NCI-H748 (cell line): Measurements from ENCODE around the gene PGM1.
"Not testable (repeated sequence)": the region's sequence is repeated elsewhere in the genome, so short reads cannot be mapped to it uniquely, and the experiment has no call there.

ENCODE experiments used
- DNase-seq: peaks from one replicate; lab custom pipeline; 2025; ENCODE audit not compliant: unreplicated experiment; lab: John Stamatoyannopoulos, UW

The PGM1 gene

GRCh38 chr1:63593303-63593885 is at the start of gene PGM1:
PGM1 (plus strand) TSS chr1:63593411; CDS start chr1:63593489, 78 bp downstream.
- peak; percentile 84 for DNase-seq

DNA sequence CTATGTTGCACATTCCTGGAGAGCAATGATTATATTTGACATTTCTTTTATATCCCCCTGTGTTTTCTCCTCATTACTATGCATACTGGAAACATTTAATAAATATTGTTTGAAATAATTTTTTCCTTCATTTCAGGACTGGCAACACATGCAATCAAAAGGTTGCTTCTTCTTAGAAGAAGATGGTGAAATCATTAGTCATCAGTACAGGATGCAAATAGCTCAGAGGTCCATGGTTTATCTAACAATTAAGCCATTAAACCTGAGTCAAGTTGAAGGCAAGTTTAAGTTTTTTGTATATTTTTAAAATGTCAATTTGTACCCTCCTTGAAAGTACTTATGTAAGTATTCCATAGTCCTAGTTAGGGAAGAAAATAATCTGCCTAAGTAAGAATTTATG is 47.4 kb upstream of the PGM1 start:
- no peak for DNase-seq

DNA sequence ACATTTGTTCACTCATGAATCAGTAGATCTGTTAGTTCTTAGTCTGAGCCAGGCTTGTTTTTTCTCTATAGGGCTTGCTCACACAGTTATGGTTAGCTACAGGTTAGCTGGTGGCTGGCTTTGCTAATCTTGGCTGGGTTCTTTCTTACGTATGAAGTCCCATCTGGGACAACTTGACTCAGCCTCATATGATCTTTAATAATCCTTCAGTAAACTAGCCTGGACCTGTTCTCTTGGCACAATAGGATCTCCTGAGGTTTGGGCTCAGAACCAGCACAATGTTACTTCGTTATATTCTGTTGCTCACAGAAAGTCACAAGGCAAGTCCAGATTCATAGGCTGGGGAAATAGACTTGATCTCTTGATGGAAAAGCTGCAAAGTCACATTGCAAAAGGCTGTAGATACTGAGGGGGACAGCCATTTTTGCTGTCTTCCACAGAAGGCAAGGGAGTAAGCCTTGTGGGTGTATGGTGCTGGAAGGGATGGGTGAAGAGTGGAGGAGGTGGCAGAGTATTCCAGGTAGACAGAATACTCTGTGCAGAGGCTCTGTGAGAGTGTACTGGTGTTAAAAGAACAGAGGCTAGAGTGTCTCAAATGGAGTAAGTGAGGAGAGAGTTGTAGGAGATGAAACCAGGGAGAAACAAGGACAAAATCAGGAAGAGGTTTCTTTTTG is 45.5 kb upstream of the PGM1 start:
- no peak for DNase-seq

GRCh38 chr1:63548303-63548702 is 44.9 kb upstream of the PGM1 start:
- no peak for DNase-seq

DNA sequence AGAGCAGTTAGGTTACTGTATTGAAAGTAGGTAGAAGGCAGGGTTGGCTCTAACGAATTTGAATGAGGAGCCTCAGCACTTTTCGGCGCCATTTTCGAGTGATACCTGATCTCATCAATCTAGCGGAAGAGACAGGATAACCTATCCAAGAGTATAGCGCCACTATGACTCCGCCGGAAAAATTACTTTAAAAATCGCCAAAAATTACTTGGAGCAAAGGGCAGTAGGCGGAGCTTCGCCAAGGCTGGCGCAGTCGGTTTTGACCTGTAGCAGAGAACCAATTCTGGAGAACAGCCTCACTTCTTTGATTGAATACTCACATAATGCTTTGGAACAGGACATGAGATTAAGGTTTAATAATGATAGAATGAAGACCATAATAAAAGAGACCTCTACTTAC is 44.3 kb upstream of the PGM1 start:
- no peak for DNase-seq

- no peak for DNase-seq
Measured at GRCh38 chr1:63555480-63555879, 37.7 kb upstream of the PGM1 start.

GRCh38 chr1:63557365-63557987 is 35.7 kb upstream of the PGM1 start:
- DNase-seq, result no peak

DNA sequence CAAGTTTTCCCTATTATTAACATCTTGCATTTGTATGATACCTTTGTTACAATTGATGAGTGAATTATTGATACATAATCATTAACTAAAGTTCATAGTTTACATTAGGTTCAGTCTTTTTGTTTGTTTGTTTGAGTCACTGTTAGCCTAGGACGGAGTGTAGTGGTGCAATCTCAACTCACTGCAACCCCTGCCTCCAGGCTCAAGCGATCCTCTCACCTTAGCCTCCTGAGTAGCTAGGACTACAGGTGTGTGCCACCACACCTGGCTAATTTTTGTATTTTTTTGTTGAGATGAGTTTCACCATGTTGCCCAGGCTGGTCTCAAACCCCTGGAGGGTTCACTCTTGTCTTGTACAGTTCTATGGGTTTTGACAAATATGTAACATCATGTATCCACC is 33.9 kb upstream of the PGM1 start:
- no peak for DNase-seq

GRCh38 chr1:63563745-63564144 is 29.5 kb upstream of the PGM1 start:
- no peak for DNase-seq

DNA sequence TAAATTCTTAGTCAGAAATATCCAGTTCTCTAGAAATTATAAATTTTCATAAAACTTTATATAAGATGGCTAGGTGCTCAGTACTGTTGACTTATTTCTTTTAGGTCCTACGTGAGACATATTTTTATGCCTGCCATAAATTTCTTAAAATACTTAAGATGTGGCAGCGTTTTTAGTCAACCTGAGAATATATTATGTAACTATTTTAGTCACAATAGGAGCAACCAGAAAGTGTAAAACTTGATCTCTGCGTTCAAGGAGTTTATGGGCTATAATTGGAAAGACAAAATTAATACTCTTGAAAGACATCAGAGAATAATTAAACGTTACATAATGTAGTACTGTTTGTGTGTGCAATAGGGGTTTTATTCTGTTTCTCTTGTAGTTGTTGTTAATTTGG is 24.1 kb upstream of the PGM1 start:
- no peak for DNase-seq

GRCh38 chr1:63569640-63570316 is 23.4 kb upstream of the PGM1 start:
- DNase-seq, result no peak

GRCh38 chr1:63572686-63573085 is 20.5 kb upstream of the PGM1 start:
- DNase-seq, result not testable (repeated sequence)

DNA sequence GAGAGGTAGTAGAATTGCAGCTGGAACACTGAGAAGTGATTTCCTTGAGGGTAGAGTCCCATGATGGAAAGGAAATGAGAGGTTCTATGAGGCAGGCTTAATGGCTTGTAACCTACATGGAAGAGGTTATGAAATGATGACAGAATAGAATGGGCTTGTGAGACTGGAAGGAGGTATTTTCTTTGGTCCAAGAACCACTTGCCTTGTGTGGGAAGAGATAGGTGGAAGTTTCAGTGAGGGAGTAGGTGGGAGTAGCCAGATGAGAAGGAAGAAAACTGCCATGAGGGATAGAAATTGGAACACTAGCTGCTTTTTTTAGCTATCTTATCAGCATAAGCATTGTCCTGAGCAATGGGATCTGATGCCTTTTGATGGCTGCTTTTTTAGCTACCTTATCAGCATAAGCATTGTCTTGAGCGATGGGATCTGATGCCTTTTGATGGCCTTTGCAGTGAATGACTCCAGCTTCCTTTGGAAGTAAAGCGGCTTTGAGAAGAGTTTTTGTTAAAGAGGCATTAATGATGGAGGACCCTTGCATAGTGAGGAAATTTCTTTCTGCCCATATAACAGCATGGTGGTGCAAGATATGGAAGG is 18.9 kb upstream of the PGM1 start:
- not testable (repeated sequence) for DNase-seq

DNA sequence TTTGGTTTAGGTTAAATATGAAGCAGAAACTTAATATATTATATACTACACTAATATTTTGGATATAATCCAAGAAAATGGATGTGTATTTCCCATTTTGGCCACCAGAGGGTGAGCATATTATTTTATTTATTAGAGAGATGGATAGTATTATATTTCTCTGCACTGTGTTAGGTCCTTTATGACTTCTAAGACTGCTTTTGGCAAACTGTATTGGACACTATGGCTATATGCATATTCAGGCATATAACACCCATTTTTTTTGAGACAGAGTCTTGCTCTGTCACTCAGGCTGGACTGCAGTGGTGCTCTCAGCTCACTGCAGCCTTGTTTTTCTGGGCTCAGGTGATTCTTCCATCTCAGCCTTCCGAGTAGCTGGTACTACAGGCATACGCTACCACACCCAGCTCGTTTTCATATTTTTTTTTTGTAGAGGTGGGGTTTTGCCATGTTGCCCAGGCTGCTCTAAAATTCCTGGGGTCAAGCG is 17.8 kb upstream of the PGM1 start:
- DNase-seq, result peak; percentile 18

DNA sequence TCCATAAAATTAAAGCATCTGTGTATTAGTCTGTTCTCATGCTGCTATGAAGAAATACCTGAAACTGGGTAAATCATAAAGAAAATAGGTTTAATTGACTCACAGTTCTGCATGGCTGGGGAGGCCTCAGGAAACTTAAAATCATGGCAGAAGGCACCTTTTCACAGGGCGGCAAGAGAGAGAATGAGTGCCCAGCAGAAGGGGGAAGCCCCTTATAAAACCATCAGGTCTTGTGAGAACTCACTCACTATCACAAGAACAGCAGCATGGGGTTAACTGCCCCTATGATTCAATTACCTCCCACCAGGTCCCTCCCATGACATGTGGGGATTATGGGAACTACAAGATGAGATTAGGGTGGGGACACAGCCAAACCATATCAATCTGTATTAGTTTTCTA is 6.9 kb upstream of the PGM1 start:
- DNase-seq, result not testable (repeated sequence)

DNA sequence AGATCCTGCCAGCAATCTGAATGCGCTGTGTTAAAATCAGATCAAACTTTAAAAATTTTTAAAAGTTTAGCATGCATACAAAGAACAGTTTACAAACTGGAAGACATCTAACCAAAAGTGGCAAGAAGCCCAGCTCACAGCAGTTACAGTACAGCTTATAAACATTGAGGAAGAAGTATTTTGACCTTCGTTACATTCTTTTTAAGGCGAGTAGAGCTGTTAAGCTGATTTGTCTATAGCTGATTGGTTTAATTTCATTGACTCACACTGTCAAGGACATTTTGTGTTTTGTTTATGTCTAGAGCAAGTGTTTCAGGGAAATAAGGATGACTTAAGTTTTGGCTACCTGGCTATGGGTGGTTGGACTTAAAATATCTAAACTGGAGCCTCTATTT is 3.0 kb upstream of the PGM1 start:
- no peak for DNase-seq

DNA sequence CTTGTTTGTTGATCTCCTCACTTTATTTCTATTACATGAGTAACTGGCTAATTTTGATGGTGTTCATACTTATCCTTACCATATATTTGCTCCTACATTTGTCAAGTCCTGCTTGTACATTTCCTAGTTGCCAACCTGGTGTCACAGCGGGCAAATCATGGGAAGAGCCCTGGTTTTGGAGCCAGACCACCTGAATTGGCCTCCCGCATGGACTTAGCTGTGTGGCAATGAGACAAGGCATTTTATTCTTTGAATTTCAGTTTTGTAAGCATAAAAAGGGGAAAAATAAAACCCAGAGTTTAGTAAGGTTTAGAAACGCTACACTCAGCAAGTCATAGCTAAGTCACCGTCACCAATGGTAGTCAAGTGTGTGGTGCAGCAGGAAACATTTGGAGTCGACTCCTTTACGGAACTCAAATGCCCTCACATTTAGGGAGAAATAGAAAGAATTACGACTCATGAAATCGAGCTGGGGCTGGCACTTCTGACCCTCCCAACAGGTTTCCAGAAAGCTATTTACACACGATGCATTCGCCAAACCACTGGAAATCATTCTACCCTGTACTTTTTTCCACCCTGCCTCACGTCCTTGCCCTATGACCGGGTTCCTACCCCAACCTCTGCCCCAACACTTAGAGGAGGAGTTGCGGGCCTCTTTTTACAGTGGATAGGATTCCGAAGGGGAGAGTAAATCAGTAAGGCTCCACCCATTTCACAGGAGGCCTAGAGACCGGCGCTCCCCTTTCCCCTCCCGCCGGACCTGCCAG is 492 bp upstream of the PGM1 start:
- no peak for DNase-seq

DNA sequence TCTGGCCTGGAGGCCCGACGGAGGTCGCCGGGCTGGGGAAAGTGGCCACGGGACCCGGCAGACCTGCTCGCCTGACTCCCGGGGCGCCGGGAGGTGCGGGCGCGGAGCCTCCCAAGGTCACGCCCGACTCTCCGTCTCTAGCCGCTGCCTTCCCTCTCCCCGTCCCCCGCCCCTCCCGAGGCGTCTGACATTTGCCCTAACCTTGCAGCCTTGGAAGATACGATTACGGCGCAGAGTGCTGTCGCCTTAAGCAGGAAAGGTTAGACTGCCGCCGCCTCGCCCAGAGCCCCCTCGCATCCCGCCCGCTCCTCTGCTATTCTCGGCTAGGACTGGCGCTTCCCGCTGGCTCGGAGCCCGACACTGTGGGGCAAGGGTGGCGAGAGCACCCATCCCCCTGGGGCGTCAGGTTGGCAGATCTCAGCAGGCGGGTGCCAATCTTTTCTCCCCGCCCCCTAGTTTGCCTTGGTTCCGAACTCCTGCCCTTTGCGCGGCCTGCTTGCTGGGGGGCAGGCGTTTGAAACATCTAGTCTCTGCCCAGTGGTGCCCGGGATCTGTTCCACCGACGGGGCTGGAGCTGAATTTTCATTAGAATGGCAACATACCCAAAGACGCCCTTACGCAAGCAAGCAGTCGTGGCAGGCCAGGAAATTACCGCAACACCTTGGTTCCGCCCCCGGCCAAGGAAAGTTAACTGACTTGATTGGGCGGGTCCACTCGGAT is 835 bp downstream of the PGM1 start:
- DNase-seq, result peak; percentile 38

DNA sequence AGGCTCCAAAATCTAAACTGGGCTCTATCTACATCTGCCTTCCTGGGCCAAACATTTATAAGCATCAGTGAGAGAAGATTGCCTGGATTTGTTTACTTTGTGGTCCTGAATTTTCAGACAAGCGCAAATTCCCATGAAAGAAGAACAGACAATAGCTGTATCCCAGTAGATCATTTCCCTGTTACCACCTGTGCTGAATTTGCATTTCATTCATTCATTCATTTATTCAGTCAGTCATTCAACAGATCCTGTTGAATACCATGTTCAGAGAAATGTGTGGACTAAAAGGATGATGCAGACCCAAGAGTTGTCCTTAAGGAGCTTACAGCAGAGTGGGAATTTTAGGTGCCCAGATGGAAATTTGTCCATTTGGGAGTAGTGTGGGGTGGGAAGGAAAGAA is 2.2 kb downstream of the PGM1 start:
- DNase-seq, result no peak

- DNase-seq, result no peak
Measured at GRCh38 chr1:63599799-63600198, 6.6 kb downstream of the PGM1 start.
